NT2/D1 (cell line): ENCODE results near the gene TMEM94.

ENCODE experiments used
- YY1 ChIP-seq: IDR thresholded peaks from 2 replicates; pipeline ENCODE4 v1.6.1; 2011; ENCODE audit not compliant: insufficient read length, insufficient read depth
- ZNF274 ChIP-seq: IDR thresholded peaks from 2 replicates; pipeline ENCODE4 v1.6.1; 2011; ENCODE audit warnings: mild to moderate bottlenecking, low read depth, low read length

- TF ChIP-seq YY1 (no peak), ZNF274 (no peak)
Observed at GRCh38 chr17:75525806-75526554, 69.5 kb downstream of the TMEM94 start.
